Activated naive CD8-positive, alpha-beta T cell treated with anti-CD3 and anti-CD28 coated beads, Interleukin-2, amount 10 ng/mL, durations not matched to agents 7 days and 5 days (primary cell): ENCODE measurements around the gene ZNF138. TPM values are rescaled to one million over a fixed set of nuclear protein-coding genes. Genes with fewer than 3 reads are reported as not detected.

Experiments
- ATAC-seq: fragments of 150-1000 bp; cut with Tn5 transposase; one replicate; pipeline ENCODE4 v1.10.0; 2021; ENCODE audit warnings: low read depth, moderate library complexity
- POLR2A ChIA-PET: fragments of 350-600 bp; sonication (Branson Sonifier 250); formaldehyde crosslinking; loops from one replicate; lab custom pipeline; 2021; ENCODE audit warnings: antibody characterized with exemption; lab: Charles Lee
- DNase-seq: peaks from one replicate; pipeline ENCODE4 v3.0.0; 2021
- H3K27ac Mint-ChIP-seq: one replicate; pipeline ENCODE4 v1.8.0; 2022; ENCODE audit warnings: mild to moderate bottlenecking, mixed read lengths
- H3K27me3 Mint-ChIP-seq: one replicate; pipeline ENCODE4 v1.8.0; 2022; ENCODE audit warnings: mild to moderate bottlenecking, moderate library complexity, mixed read lengths
- H3K36me3 Mint-ChIP-seq: one replicate; pipeline ENCODE4 v1.8.0; 2021; ENCODE audit warnings: mild to moderate bottlenecking, mixed read lengths
- H3K4me1 Mint-ChIP-seq: one replicate; pipeline ENCODE4 v1.8.0; 2021; ENCODE audit warnings: mixed read lengths
- H3K4me3 Mint-ChIP-seq: one replicate; pipeline ENCODE4 v1.8.0; 2022; ENCODE audit warnings: mild to moderate bottlenecking, moderate library complexity, mixed read lengths
- H3K9me3 Mint-ChIP-seq: one replicate; pipeline ENCODE4 v1.8.0; 2021; ENCODE audit warnings: mixed read lengths
- total RNA-seq, 2 experiments: library from RNA; stranded (reverse); gene quantifications; one replicate each; pipeline ENCODE4 v1.2.3, GENCODE V29; 2021

Gene ZNF138
- total RNA-seq, 2 experiments from 2014 or later = 12.5 to 14.0 TPM

DNA sequence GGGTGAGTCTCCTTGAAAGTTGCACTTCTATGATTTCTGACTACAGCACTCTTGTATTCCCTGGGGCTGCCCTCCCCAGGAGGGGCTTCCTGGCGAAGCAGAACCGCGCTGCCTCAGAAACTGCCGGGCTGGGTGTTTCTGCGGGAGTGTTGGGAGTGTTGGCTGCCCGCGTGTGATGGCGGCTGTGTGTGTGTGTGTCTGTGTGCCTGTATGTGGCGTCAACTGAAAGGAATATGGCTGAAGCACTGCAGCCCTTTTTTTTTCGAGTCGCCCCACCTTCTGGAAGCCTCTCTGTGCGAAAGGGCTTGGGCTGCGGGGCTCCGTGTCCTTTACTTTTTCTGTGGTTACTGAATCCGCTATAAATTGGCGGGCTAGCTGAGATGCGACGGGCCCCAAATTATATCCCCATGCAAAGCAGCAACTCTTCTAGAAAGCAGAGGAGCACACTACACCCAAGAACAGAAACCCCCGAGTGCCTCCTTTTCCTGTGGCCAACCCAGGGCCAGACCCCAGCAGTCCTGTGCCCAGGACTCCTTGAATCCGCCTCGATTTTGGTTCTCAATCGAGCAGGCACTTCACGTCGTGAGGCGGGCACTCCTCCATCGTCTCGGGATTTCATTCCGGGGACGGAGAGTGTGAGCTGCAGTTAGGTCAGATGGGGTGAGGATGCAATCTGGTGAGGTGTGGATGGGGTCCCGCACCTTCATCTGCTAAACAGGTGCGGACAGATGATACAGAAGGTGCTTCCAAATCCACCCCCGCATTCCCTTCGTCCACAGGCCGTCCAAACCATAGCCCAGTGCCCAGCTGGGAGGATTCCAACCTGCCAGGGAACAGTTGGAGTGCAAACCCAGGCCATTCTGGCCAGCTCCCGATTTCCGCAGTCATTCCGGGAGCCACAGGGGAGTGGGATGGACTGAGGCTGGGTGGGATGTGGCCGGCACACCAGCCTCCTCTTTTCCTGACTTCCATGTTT, 86.4 kb downstream of the ZNF138 start:
- H3K9me3 Mint-ChIP-seq = peaks cover 6% of the 10 kb centered on the region
- H3K27me3 Mint-ChIP-seq = peaks cover 34% of the 10 kb centered on the region
- no peak for ATAC-seq
- no peak overlapping the region for H3K4me3 Mint-ChIP-seq
- peaks cover 9% of the 10 kb centered on the region for H3K4me1 Mint-ChIP-seq
- no peak for DNase-seq
- POLR2A ChIA-PET = no interaction called here
- no peak overlapping the region for H3K27ac Mint-ChIP-seq
- H3K36me3 Mint-ChIP-seq = peaks cover 2% of the 10 kb centered on the region

DNA sequence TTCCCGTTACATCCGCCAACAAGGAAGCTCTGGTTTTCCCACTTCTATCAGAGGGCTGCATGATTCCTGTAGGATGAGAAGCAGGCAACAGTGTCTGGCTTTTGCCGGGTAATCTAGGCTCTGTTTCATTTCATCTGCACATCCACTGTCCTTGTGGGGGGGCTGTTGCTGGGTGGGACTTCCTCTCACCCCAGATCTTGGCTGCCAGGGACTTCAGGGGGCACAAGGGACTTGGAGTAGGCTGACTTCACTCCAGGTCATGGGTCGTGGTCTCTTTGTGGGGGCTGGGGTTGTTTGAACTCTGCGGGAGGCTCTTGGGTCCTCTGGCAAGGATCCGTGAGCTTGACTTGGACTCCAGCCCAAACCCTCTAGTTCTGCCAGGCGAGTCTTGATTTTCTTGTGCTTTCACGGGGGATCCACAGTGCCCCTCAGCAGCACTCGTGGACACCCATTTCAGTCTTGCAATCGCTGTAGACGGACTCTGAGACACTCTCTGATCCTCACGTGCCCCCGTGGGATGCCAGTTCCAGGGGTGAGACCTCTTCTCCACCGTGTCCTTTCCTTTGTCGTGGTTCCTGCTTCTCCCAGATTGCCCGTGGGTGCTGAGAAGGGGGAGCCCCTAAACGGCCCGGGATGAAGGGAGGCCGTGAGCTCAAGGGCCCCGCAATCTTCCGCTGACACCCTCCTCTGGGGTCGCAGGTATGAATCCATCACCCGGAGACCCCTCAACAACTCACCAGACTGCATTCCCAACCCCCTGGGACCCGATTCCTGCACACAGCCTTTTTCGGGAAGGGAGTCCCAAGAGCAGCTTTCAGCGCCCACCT, 87.4 kb downstream of the ZNF138 start:
- Mint-ChIP-seq H3K27me3 (peaks cover 37% of the 10 kb centered on the region), H3K4me3 (no peak overlapping the region), H3K9me3 (peaks cover 6% of the 10 kb centered on the region), H3K36me3 (peaks cover 2% of the 10 kb centered on the region), H3K27ac (no peak overlapping the region), H3K4me1 (peaks cover 9% of the 10 kb centered on the region)
- POLR2A ChIA-PET = no interaction called here
- ATAC-seq (no peak), DNase-seq (no peak)

GRCh38 chr7:64882341-64883112, 88.3 kb downstream of the ZNF138 start:
- Mint-ChIP-seq H3K27me3 (peaks cover 33% of the 10 kb centered on the region), H3K9me3 (peaks cover 6% of the 10 kb centered on the region), H3K36me3 (peaks cover 2% of the 10 kb centered on the region), H3K4me1 (peaks cover 5% of the 10 kb centered on the region), H3K4me3 (peak overlapping the region; percentile 57), H3K27ac (no peak overlapping the region)
- ATAC-seq (peak; percentile 54), DNase-seq (no peak)
- POLR2A ChIA-PET = no interaction called here

Other genes with a start within 250 kb of the ZNF138 start
- 10 to 100 TPM; 21.8 to 23.7 TPM for gene ZNF680, start 231.4 kb upstream of the ZNF138 start, total RNA-seq
- 10 to 100 TPM; 28.9 to 29.0 TPM for gene ZNF107, start 128.3 kb upstream of the ZNF138 start, total RNA-seq
- 10 to 100 TPM; 10.9 to 12.6 TPM for gene ZNF273, start 108.8 kb downstream of the ZNF138 start, total RNA-seq
- gene ZNF117, start 196.6 kb downstream of the ZNF138 start, total RNA-seq = 1 to 10 TPM; 7.2 to 7.7 TPM
- gene ERV3-1, start 212.3 kb downstream of the ZNF138 start, total RNA-seq = 10 to 100 TPM; 16.9 to 17.3 TPM